C4-2B (cell line): Measurements from ENCODE around the gene KLK3.
A peak's percentile ranks its signal among the peaks of the same experiment; 100 is the strongest.
"Not testable (repeated sequence)": the region's sequence is repeated elsewhere in the genome, so short reads cannot be mapped to it uniquely, and the experiment has no call there.

ENCODE experiments used
- H3K27ac ChIP-seq: fragments of 450-650 bp; 2 replicates; pipeline ENCODE4 v1.5.1; 2017
- ZFX ChIP-seq: fragments of 450-650 bp; IDR thresholded peaks from 2 replicates; pipeline ENCODE4 v1.6.1; 2017
- TF ChIP-seq, protein P1 (sequence below): fragments of 450-650 bp; conservative IDR thresholded peaks from 2 replicates; pipeline ENCODE4 v1.5.1; 2017; ENCODE audit warnings: mild to moderate bottlenecking

Gene KLK3

DNA sequence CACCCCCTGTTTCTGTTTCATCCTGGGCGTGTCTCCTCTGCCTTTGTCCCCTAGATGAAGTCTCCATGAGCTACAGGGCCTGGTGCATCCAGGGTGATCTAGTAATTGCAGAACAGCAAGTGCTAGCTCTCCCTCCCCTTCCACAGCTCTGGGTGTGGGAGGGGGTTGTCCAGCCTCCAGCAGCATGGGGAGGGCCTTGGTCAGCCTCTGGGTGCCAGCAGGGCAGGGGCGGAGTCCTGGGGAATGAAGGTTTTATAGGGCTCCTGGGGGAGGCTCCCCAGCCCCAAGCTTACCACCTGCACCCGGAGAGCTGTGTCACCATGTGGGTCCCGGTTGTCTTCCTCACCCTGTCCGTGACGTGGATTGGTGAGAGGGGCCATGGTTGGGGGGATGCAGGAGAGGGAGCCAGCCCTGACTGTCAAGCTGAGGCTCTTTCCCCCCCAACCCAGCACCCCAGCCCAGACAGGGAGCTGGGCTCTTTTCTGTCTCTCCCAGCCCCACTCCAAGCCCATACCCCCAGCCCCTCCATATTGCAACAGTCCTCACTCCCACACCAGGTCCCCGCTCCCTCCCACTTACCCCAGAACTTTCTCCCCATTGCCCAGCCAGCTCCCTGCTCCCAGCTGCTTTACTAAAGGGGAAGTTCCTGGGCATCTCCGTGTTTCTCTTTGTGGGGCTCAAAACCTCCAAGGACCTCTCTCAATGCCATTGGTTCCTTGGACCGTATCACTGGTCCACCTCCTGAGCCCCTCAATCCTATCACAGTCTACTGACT is at the start of gene KLK3:
TSS of gene KLK3 (plus strand) at position 280 of the 775 bp plus-strand sequence. CDS start at position 321, 41 bp downstream.
- TF ChIP-seq ZFX = no peak
- TF ChIP-seq, protein P1, sequence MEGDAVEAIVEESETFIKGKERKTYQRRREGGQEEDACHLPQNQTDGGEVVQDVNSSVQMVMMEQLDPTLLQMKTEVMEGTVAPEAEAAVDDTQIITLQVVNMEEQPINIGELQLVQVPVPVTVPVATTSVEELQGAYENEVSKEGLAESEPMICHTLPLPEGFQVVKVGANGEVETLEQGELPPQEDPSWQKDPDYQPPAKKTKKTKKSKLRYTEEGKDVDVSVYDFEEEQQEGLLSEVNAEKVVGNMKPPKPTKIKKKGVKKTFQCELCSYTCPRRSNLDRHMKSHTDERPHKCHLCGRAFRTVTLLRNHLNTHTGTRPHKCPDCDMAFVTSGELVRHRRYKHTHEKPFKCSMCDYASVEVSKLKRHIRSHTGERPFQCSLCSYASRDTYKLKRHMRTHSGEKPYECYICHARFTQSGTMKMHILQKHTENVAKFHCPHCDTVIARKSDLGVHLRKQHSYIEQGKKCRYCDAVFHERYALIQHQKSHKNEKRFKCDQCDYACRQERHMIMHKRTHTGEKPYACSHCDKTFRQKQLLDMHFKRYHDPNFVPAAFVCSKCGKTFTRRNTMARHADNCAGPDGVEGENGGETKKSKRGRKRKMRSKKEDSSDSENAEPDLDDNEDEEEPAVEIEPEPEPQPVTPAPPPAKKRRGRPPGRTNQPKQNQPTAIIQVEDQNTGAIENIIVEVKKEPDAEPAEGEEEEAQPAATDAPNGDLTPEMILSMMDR = no peak
- peak within 1 kb of the TSS; percentile 100 for H3K27ac ChIP-seq

GRCh38 chr19:50808856-50809255 is 45.9 kb upstream of the KLK3 start:
- TF ChIP-seq ZFX = no peak
- TF ChIP-seq, protein P1 = no peak
- no peak overlapping the region for H3K27ac ChIP-seq

- not testable (repeated sequence) for H3K27ac ChIP-seq
Observed at GRCh38 chr19:50811622-50812238, 43.0 kb upstream of the KLK3 start.

DNA sequence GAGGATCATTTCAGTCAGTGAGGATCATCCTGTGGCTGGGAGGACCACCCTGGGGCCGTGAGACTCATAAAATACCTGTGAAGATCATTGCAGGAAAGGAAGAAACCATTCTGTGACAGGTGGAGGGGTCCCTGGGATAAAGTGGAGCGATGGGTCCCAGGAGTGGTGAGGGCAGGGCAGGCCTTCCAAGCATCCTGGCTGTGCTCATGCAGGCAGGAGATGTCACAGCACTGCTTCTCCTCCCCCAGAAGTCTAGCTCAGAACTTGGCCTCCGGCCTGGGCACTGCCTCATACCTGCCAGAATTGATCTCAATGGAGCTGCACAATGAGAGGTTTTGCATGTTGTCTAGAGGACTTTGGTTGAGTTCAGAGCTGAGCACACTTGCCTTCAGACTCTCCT is 42.2 kb upstream of the KLK3 start:
- TF ChIP-seq, protein P1 = no peak
- TF ChIP-seq ZFX = no peak

DNA sequence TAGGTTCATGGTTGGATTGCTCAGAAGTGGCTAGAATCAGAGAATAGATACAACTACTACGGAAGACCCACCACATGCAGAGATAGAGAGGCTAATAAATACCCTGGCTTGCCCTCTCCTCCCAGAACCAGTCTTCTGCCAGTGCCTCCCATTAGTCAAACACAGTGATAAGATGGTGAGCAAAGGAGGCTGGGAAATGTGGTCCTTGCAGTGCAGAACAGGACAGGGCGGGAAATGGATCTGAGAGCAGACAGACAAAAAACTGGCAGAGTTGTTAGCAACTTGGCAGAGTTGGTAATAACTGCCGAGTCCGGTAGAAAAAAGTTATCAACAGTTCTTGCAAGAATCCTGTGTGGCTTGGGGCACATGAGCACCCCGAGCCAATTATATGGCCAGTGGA is 39.8 kb upstream of the KLK3 start:
- TF ChIP-seq ZFX = no peak
- TF ChIP-seq, protein P1 = no peak
- no peak overlapping the region for H3K27ac ChIP-seq

More for the DNA sequence above, 42.2 kb upstream of the KLK3 start:
- H3K27ac ChIP-seq = no peak overlapping the region

- TF ChIP-seq, protein P1 = no peak
- H3K27ac ChIP-seq = no peak overlapping the region
Observed at GRCh38 chr19:50815439-50815838, 39.3 kb upstream of the KLK3 start.

GRCh38 chr19:50817941-50818858 is 36.5 kb upstream of the KLK3 start:
- no peak for TF ChIP-seq ZFX
- TF ChIP-seq, protein P1 = no peak
- no peak overlapping the region for H3K27ac ChIP-seq
